IMR-90 (cell line): Measurements from ENCODE around the gene AKAP6. TPM values are rescaled to one million over a fixed set of nuclear protein-coding genes. Genes with fewer than 3 reads are reported as not detected.

Source experiments
- ATAC-seq: fragments of 200-7000 bp; cut with Tn5 transposase; 2 replicates; pipeline ENCODE4 v1.9.1; 2020; ENCODE audit warnings: low read depth, mild to moderate bottlenecking, moderate library complexity
- BruUV-seq: library from RNA; stranded (reverse); fragments of 400-500 nt; replicated peaks from 2 replicates; lab custom pipeline; 2021; lab: Mats Ljungman, UMichigan
- CTCF ChIA-PET: fragments of 300-600 bp; formaldehyde crosslinking; extraction: SDS; loops from one replicate; lab custom pipeline; 2021; ENCODE audit warnings: antibody characterized with exemption; lab: Yijun Ruan, JAX
- POLR2A ChIA-PET: fragments of 300-600 bp; sonication (Branson Sonifier 250); formaldehyde crosslinking; loops from one replicate; lab custom pipeline; 2022; ENCODE audit warnings: antibody characterized with exemption; ENCODE audit not compliant: unreplicated experiment; lab: Charles Lee
- DNase-seq: peaks from one replicate; pipeline ENCODE4 v3.0.0; 2013
- H2AFZ ChIP-seq: replicated peaks from 2 replicates; pipeline ENCODE3; 2013; ENCODE audit warnings: low read length, mild to moderate bottlenecking; ENCODE audit not compliant: poor library complexity
- H2AK5ac ChIP-seq: 2 replicates; pipeline ENCODE4 v1.6.1; 2013; ENCODE audit warnings: low read depth, low read length, inconsistent platforms
- H2AK9ac ChIP-seq: replicated peaks from 2 replicates; pipeline ENCODE3; 2013; ENCODE audit warnings: mild to moderate bottlenecking, low read depth, low read length, moderate library complexity; ENCODE audit not compliant: poor library complexity
- H2BK120ac ChIP-seq: 2 replicates; pipeline ENCODE4 v1.6.1; 2013; ENCODE audit warnings: low read depth, low read length, inconsistent platforms
- H2BK15ac ChIP-seq: 3 replicates; pipeline ENCODE4 v1.6.1; 2013; ENCODE audit warnings: low read depth, low read length, inconsistent platforms
- H2BK20ac ChIP-seq: 2 replicates; pipeline ENCODE4 v1.6.1; 2013; ENCODE audit warnings: low read depth, mild to moderate bottlenecking, inconsistent platforms, low read length, moderate library complexity
- H2BK5ac ChIP-seq: 2 replicates; pipeline ENCODE4 v1.6.1; 2013; ENCODE audit warnings: mild to moderate bottlenecking, low read depth, low read length, inconsistent platforms; ENCODE audit not compliant: poor library complexity, severe bottlenecking
- H3K14ac ChIP-seq: replicated peaks from 2 replicates; pipeline ENCODE4 v1.6.1; 2013; ENCODE audit warnings: low read depth, low read length, inconsistent platforms
- H3K18ac ChIP-seq: 2 replicates; pipeline ENCODE4 v1.6.1; 2013; ENCODE audit warnings: low read depth, low read length, control low read depth
- H3K23ac ChIP-seq: 2 replicates; pipeline ENCODE4 v1.6.1; 2013; ENCODE audit warnings: low read depth, low read length, inconsistent platforms
- H3K27ac ChIP-seq: 2 replicates; pipeline ENCODE4 v1.5.1; 2013; ENCODE audit warnings: mild to moderate bottlenecking, control low read depth, low read length; ENCODE audit not compliant: insufficient read depth
- H3K27me3 ChIP-seq: 2 replicates; pipeline ENCODE4 v1.6.1; 2013; ENCODE audit warnings: low read length; ENCODE audit not compliant: control insufficient read depth, insufficient read depth
- H3K36me3 ChIP-seq: 2 replicates; pipeline ENCODE4 v1.6.1; 2013; ENCODE audit warnings: low read length, mixed read lengths; ENCODE audit not compliant: control insufficient read depth, insufficient read depth
- H3K4ac ChIP-seq: 2 replicates; pipeline ENCODE4 v1.6.1; 2013; ENCODE audit warnings: low read depth, low read length, inconsistent platforms
- H3K4me1 ChIP-seq: 2 replicates; pipeline ENCODE4 v1.6.1; 2013; ENCODE audit warnings: low read length, mixed read lengths; ENCODE audit not compliant: control insufficient read depth, insufficient read depth
- H3K4me2 ChIP-seq: 2 replicates; pipeline ENCODE4 v1.6.1; 2013; ENCODE audit warnings: low read depth, mild to moderate bottlenecking, control low read depth, low read length, moderate library complexity
- H3K4me3 ChIP-seq: 2 replicates; pipeline ENCODE4 v1.5.1; 2013; ENCODE audit warnings: low read depth, mild to moderate bottlenecking, control low read depth, low read length, moderate library complexity; ENCODE audit not compliant: insufficient read depth
- H3K56ac ChIP-seq: 2 replicates; pipeline ENCODE4 v1.6.1; 2013; ENCODE audit warnings: low read length, inconsistent platforms; ENCODE audit not compliant: insufficient read depth; ENCODE audit errors: extremely low read depth
- H3K79me1 ChIP-seq, 2 experiments: 2 replicates each; pipeline ENCODE4 v1.6.1; 2013; ENCODE audit warnings: low read length in 2 of 2, inconsistent platforms in 1 of 2, low read depth in 1 of 2
- H3K9ac ChIP-seq: 2 replicates; pipeline ENCODE4 v1.6.1; 2013; ENCODE audit warnings: low read depth, low read length, control low read depth
- H3K9me1 ChIP-seq: 2 replicates; pipeline ENCODE4 v1.6.1; 2013; ENCODE audit warnings: low read length, inconsistent platforms; ENCODE audit not compliant: insufficient read depth
- H3K9me3 ChIP-seq: 2 replicates; pipeline ENCODE4 v1.6.1; 2013; ENCODE audit warnings: low read length; ENCODE audit not compliant: control insufficient read depth, insufficient read depth
- H4K20me1 ChIP-seq: 2 replicates; pipeline ENCODE4 v1.6.1; 2013; ENCODE audit warnings: low read length, inconsistent platforms; ENCODE audit not compliant: insufficient read depth
- H4K5ac ChIP-seq: 2 replicates; pipeline ENCODE4 v1.6.1; 2013; ENCODE audit warnings: mild to moderate bottlenecking, low read depth, low read length, control low read depth
- H4K8ac ChIP-seq, 2 experiments: 2 replicates each; pipeline ENCODE4 v1.6.1; 2013; ENCODE audit warnings: low read depth in 2 of 2, low read length in 2 of 2, control low read depth in 1 of 2, inconsistent platforms in 1 of 2
- H4K91ac ChIP-seq: 2 replicates; pipeline ENCODE4 v1.6.1; 2013; ENCODE audit warnings: low read depth, low read length, inconsistent platforms; ENCODE audit not compliant: insufficient read depth
- BHLHE40 ChIP-seq: fragments of 150-350 bp; IDR thresholded peaks from 2 replicates; pipeline ENCODE4 v1.6.1; 2016; ENCODE audit warnings: mild to moderate bottlenecking, low read depth, low read length
- CHD1 ChIP-seq: IDR thresholded peaks from 2 replicates; pipeline ENCODE4 v1.6.1; 2012; ENCODE audit warnings: low read depth, low read length, improper control_type of control experiment
- FOS ChIP-seq: fragments of 150-350 bp; IDR thresholded peaks from 2 replicates; pipeline ENCODE4 v1.6.1; 2016; ENCODE audit warnings: low read depth, low read length
- MAFK ChIP-seq: IDR thresholded peaks from 2 replicates; pipeline ENCODE4 v1.6.1; 2012; ENCODE audit warnings: low read depth, low read length, improper control_type of control experiment
- MAZ ChIP-seq: IDR thresholded peaks from 2 replicates; pipeline ENCODE4 v1.6.1; 2012; ENCODE audit warnings: low read depth, mild to moderate bottlenecking, low read length, improper control_type of control experiment, moderate library complexity, borderline replicate concordance
- NFE2L2 ChIP-seq: fragments of 150-350 bp; IDR thresholded peaks from 2 replicates; pipeline ENCODE4 v1.6.1; 2016; ENCODE audit warnings: low read depth, mild to moderate bottlenecking, low read length
- RCOR1 ChIP-seq: IDR thresholded peaks from 2 replicates; pipeline ENCODE4 v1.6.1; 2012; ENCODE audit warnings: mild to moderate bottlenecking, low read length, improper control_type of control experiment; ENCODE audit not compliant: insufficient replicate concordance
- RFX5 ChIP-seq: IDR thresholded peaks from 2 replicates; pipeline ENCODE4 v1.8.0; 2012; ENCODE audit warnings: low read depth, mild to moderate bottlenecking, low read length, moderate library complexity
- WGBS, 2 experiments: methylation state at CpG; one replicate each; pipeline versions ENCODE4 v1.1.5 to v1.1.7; 2013; ENCODE audit warnings: missing lambda C conversion rate in 2 of 2; ENCODE audit not compliant: insufficient read length in 1 of 2; ENCODE audit errors: extremely low coverage in 2 of 2; 5-methylcytosine and 5-hydroxymethylcytosine counted together
- dilution Hi-C: fragments of 300-500 bp; cut with HindIII; formaldehyde crosslinking; loops from one replicate; pipeline ENCODE4 v1.14.3; 2018; ENCODE audit warnings: low sequenced_read_pairs; ENCODE audit not compliant: unreplicated experiment
- in situ Hi-C: fragments of 300-500 bp; cut with MboI; formaldehyde crosslinking; loops from 3 replicates; pipeline ENCODE4 v1.14.3; 2019; ENCODE audit warnings: low sequenced_read_pairs, inconsistent platforms, mixed read lengths
- intact Hi-C: fragments of 100-400 bp; cut with micrococcal nuclease; formaldehyde crosslinking; loops from 2 replicates; pipeline ENCODE4 v1.10.0; 2022
- polyA plus RNA-seq, 3 experiments: library from polyadenylated mRNA; depleted of rRNA; stranded (reverse); fragments of >200 nt; gene quantifications; 2 replicates each; pipeline ENCODE4 v1.2.3, GENCODE V29; 2012; ENCODE audit warnings: low replicate concordance in 1 of 3
- total RNA-seq: library from RNA; depleted of rRNA; stranded (reverse); fragments of >200 nt; gene quantifications from 2 replicates; pipeline ENCODE4 v1.2.3, GENCODE V29; 2012
- TF ChIP-seq, protein P1 (sequence below): fragments of 150-350 bp; IDR thresholded peaks from 2 replicates; pipeline ENCODE4 v1.6.1; 2017; ENCODE audit warnings: mild to moderate bottlenecking, antibody characterized with exemption, low read length, low read depth

The AKAP6 gene
- total and polyA plus RNA-seq, 2 of the 4 experiments (the other 2 are of a cell fraction): 0.22 to 1.6 TPM

DNA sequence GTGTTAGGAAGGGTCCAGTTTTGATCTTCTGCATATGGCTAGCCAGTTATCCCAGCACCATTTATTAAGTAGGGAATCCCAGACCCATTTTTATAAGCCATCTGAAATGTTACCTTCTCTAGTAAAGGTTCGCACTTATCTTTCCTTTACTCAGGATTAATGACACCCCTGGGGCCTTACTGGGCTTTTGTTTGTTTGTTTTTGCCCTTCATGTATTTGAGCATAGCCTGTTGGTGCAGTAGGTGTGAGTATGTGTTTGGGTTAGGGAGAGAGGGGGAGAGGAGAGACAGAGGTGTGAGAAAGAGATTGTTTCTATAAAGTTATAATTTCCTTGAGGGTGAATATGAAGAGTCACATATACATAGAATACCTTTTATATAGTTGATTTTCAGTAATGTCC lies 96.9 kb downstream of the AKAP6 start:
- no peak overlapping the region for H3K4me2 ChIP-seq
- no peak overlapping the region for H2AK9ac ChIP-seq
- POLR2A ChIA-PET: no interaction called here
- H2AFZ ChIP-seq: no peak overlapping the region
- dilution Hi-C loops: no loop called here
- H2BK20ac ChIP-seq: no peak overlapping the region
- H2BK5ac ChIP-seq: no peak overlapping the region
- no peak overlapping the region for H3K23ac ChIP-seq
- in situ Hi-C loops: no loop called here
- no peak overlapping the region for H4K91ac ChIP-seq
- no peak overlapping the region for H4K5ac ChIP-seq
- no peak for ATAC-seq
- H3K27ac ChIP-seq: no peak overlapping the region
- H3K4me3 ChIP-seq: no peak overlapping the region
- no peaks in the 10 kb centered on the region for H3K79me1 ChIP-seq
- H3K4me1 ChIP-seq: peaks cover 2% of the 10 kb centered on the region; the same call in 1 of the 2 replicates
- no peaks in the 10 kb centered on the region for H3K36me3 ChIP-seq
- no peak overlapping the region for H4K8ac ChIP-seq
- no peak overlapping the region for H2AK5ac ChIP-seq
- DNase-seq: no peak
- intact Hi-C loops: no loop called here
- H4K20me1 ChIP-seq: no peaks in the 10 kb centered on the region
- no peak overlapping the region for H3K4ac ChIP-seq
- no TSS peak for BruUV-seq
- WGBS, 2 experiments: no CpG with 5 or more reads among the region's 1 CpG
- no peaks in the 10 kb centered on the region for H3K27me3 ChIP-seq
- no peak for TF ChIP-seq RCOR1
- no peak for TF ChIP-seq BHLHE40
- no peak for TF ChIP-seq MAFK
- no peak for TF ChIP-seq MAZ
- TF ChIP-seq, protein P1, sequence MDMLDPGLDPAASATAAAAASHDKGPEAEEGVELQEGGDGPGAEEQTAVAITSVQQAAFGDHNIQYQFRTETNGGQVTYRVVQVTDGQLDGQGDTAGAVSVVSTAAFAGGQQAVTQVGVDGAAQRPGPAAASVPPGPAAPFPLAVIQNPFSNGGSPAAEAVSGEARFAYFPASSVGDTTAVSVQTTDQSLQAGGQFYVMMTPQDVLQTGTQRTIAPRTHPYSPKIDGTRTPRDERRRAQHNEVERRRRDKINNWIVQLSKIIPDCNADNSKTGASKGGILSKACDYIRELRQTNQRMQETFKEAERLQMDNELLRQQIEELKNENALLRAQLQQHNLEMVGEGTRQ: no peak
- TF ChIP-seq CHD1: no peak
- TF ChIP-seq NFE2L2: no peak
- TF ChIP-seq RFX5: no peak
- TF ChIP-seq FOS: no peak
- H3K9ac ChIP-seq: no peak overlapping the region
- no peak overlapping the region for H3K18ac ChIP-seq
- H3K9me1 ChIP-seq: no peaks in the 10 kb centered on the region
- H3K9me3 ChIP-seq: 0 out of 2 replicates have a peak, but pooled peaks cover 2% of the 10 kb centered on the region
- no peak overlapping the region for H2BK120ac ChIP-seq
- H3K56ac ChIP-seq: no peak overlapping the region
- CTCF ChIA-PET: no interaction called here
- no peak overlapping the region for H2BK15ac ChIP-seq
- no peak overlapping the region for H3K14ac ChIP-seq
